GM18517 (cell line): Measurements from ENCODE around the gene HYAL3.

Source experiments
- ATAC-seq: cut with Tn5 transposase; IDR thresholded peaks from one replicate; pipeline ENCODE4 v1.9.1; 2021; ENCODE audit warnings: mild to moderate bottlenecking, moderate library complexity; ENCODE audit not compliant: unreplicated experiment

Gene HYAL3

DNA sequence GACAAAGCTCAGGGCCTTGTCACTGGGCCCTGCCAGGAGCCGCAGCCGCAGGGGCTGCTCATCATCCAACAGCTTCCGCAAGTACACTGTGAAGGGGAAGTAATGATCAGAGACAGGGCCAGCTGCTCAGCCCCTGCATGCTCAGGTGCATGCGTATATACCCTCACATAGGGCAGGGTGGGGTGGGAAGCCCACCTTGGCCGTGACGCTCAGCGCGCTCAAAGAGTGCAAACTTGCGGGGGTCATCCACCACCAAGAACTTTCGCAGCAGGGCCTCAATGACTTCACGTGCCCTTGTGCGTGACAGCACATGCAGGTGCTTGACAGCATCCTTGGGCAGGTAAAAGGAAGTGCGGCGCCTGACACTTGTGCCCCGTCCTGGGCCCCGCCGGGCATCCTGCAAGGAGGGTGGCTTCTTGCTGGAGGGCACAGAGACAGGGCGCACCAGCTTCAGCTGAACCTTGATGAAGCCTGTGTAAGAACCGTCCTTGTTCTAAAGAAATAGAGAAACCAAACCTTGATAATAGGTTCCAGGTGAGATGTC is 32.2 kb upstream of the HYAL3 start:
- no peak for ATAC-seq

DNA sequence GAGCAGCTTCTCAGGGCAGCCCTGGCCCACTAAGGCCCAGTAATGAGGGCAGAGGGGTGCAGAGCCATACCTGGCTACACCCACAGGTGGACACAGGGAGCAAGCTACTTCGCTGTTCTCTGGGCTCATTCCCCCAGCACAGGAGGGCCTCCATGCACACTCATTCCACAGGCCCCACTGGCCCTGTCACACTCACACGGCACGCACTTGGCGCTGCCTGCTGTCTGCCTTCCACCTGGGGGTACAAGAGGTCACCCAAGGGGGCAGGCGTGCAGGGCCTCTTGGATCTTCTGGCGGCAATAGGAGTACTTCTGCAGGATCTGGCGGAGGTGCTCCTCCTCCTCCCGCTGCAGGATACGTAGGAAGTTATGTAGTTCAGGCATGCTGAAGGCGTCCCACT is 31.1 kb upstream of the HYAL3 start:
- ATAC-seq: no peak

DNA sequence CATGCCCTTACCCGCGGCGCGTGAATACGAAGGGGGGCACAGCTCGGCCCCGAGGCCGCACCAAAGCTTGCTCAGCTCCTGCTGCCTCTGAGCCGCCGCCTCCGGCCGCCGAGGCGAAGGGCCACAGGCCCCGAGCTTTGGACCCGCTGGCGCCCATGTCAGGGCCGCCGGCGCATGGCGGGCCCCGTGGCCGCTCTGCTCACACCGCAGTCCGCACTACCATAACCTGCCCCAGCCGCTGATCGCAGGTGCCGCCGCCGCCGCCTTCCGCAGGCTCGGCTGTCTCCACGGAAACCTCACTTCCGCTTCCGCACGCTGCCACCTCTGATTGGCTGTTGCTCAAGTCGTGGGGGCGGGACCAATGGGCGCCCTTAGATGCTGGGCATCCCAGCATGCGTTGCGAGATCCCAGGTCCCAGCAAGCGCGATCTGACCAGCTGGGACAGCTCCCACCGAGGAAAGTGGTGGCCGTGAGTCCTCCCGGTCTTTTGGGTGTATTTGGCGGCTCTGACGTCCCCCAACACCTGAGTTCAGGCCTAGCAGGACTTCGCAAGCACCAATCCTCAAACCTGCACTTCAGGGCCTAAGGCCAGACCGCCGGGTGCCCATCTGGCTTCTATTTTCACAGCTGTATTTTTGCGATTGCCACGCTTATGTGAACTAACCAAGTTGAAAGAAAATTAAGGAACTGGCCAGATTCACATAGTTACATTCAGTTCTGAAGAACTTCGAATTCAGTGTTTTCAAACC is 28.9 kb upstream of the HYAL3 start, which contains the start of gene TUSC2:
TUSC2 (minus strand) TSS at position 281 of the 749 bp plus-strand sequence; CDS start at position 157, 124 bp downstream.
- ATAC-seq: peak; percentile 86

DNA sequence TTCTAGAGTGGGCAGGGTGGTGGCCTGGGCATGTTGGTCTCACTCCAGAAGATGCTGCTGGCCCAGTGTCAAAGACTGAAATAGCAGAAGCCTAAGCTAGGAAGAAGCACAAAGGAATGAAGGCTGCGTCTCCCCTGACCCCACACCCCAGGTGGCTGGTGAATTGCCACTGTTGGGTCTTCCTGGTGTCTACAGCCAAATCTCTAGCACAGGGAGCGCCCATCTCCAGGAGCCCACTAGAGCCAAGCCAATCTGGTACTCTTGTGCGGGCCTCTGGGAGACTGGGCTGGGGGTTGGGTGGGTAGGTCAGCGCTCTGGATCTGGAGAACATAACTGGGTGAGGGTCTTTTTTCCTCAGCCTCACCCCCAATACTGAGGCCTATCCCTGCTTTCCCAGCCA is 27.9 kb upstream of the HYAL3 start:
- ATAC-seq: no peak

DNA sequence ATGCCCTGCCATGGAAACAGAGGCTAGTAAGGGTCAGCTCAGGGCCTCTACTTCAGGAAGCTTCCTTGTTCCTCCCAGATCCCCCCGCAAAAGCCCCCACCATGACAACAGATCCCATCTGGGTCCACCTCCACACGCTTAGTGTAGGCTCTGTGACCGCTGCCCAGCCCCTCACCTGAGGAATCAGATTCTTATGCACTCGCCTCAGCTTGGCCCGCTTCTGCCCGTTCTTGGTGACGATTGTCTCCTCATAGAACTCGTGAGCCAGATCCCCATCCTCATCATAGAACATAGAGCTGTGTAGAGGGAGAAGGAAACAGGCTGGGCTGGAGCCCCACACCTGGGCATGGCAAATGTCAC is 27.0 kb upstream of the HYAL3 start:
- ATAC-seq: no peak

DNA sequence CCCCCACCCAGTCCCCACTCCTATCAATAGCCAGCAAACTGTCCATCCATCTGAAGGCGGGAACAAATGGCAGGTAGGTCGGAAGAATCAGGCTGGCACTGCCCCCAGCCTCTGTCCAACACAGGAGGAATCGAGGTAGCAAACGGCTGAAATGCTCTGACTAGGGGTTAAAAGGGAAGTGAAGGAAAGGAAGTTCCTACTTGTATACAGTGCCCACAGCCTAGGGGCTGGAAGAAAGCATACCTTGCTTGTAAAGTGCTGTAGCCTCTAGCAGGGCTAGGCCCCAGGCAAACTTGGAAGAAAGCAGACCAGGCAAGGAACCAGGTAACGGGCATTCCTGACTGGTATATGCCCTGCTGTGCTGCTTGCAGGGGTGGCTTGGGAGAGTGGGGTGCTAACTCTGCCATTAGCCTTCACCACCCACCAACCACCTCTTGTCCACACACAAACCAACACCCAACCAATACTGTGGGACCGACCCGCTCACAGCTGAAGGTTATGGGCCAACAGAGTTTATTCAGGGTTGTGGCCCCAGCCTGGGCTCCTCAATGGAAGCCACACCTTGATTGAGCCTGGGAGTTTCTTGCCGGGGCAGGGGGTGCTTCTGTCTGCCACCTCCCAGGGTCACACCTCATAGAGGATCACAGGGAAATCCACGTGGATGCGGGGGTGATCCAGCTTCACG is 26.4 kb upstream of the HYAL3 start:
- no peak for ATAC-seq

DNA sequence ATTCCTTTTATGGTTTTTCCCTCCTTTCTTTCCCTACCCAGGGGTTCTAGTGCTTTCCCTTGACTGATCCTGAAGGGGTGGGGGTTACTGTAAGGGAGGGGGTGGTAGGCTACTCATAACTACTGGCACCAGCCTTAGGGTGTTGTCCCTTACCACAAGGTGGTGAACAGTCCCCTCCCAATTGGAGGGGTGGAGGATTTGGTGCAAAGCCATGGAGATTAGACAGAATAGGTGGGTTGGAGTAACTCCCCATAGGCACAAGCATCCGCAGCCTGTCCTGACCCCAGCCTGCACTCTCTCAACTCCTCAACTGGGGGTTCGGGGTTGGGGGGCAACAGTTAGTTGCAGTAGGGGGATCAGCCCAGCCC is 25.9 kb upstream of the HYAL3 start:
- ATAC-seq: no peak

DNA sequence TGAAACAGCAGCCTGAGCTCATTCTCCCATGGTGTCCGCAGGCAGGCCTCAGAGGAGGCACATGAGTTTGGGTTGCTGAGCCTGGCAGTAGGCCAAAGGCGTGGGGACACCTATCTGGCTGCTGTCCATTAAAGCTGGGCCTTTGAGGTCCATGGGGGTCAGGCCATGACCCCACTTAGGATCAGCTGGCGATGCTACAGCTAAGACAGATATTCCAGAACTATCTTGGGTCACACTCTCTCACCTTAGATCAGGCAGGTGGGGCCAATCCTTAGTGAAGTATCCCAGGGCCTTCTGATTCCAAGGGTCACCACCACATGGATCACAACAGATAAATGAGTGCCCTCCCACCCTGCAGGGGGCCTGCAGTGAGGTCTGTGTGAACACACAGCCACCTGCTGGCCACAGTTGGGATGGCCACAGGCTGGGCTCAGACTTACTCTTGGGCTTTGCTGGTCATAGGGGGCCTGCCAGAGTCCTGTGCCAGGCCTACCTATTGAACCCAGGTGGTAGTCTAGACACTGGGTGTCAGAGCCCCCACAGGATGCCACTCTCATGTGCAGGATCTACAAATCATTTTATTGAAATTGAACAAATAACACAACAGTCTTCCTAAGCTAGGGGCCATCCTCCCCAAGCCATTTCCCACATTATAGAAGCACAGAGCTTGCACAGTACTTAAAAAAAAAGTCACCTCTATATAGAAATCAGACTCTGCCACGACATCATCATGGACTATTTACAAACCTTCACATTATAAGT is 25.3 kb upstream of the HYAL3 start:
- ATAC-seq: no peak

DNA sequence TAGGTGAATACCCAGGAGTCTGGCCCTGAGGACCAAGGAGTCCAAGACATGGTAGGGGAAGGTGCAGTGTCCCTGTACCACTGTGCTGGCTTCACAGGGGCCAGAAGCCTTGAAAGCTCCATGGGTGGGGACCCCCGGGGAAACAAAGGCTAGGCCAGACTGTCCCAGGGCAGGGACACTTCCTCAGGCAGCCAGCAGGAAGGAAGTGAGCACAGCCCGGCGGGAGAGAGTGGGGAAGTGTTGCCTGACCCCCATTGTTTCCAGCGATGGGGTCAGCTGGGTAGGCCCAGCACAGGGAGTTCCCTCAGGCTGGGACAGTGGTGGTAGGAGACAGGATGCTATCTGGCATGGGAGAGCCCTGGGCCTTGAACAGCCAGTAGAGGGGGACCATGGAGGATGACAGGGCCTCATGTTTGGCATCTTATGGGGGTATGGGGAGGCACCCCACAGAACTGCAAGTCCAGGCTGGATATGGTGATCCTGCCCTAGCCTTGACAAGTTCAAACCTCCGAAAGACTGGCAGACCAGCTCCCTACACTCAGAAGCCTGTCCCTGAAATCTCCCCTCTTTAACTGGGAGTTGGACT is 24.5 kb upstream of the HYAL3 start:
- no peak for ATAC-seq

DNA sequence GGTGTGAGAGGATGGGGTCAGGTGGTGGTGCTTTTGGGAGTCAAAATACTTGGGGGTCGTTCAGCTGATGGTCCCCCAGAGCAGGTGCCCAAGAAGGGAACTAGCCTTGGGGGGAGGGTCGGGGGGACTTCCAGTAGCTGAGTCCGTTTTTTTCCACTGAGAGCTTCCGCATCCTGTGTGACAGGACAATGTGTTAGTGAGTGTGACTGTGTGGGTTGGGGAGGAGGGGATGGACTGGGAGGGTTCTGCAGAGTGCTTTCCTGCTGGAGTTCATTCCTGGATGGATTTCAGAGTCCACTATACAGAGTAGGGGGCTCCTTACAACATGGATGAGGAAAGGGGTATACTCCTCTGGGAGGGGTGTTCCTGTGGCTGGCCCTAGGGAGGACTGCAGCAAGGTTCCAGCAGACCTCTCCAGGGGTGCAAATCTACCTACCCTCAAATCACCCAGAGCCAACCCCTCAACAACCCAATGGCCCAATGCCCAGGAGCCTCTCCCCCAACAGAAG is 23.9 kb upstream of the HYAL3 start:
- ATAC-seq: no peak

DNA sequence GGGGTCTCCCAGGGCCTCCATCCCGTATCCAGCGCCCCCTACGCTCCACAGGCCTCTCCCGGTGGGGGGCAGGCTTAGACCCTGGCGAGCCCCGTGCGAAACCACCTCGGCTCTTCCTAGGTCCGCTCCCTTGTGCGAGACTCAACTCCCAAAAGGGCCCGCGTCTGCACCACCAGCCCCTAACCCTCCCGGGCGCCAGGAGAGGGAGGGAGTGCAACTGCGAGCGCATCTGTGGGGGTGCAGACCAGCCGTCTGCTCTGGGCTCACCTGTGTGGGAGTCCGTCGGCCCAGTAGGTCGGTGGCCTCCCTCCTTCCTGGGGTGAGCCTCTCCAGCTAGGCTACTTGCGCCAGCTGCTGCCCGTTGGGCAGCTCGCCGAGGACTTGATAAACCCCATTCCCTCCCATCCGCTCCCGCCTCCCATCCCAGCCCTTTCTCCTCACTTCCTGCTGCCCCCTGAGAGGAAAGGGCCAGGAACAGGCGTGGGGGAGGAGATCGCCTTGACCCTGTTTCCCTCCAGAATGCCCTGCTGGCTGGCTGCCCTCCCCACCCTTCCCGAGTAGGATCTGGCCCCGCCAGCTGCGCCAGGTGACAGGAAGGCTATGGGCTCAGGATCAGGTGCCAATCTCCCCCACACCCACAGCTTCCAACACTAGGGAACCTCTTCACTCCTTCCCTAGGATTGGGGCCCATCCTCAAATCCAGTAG is 23.3 kb upstream of the HYAL3 start, which contains the start of gene HYAL2:
HYAL2 (minus strand) TSS at position 360 of the 706 bp plus-strand sequence. CDS start 2,256 bp downstream, outside the sequence.
- no peak for ATAC-seq

DNA sequence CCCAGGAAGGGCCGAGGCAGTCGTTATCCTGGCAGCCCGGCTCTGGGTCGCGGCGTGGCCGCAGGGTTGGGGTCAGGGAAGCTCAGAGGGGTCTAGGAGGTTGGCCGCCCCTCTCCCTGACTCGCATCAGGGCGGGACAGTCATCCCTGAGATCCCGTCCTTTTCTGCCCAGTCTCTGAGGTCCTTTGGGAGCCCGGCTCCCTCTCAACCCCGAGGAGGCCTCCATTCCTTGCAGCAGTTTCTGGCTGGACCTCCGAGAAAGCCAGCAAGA is 22.8 kb upstream of the HYAL3 start:
- ATAC-seq: no peak

DNA sequence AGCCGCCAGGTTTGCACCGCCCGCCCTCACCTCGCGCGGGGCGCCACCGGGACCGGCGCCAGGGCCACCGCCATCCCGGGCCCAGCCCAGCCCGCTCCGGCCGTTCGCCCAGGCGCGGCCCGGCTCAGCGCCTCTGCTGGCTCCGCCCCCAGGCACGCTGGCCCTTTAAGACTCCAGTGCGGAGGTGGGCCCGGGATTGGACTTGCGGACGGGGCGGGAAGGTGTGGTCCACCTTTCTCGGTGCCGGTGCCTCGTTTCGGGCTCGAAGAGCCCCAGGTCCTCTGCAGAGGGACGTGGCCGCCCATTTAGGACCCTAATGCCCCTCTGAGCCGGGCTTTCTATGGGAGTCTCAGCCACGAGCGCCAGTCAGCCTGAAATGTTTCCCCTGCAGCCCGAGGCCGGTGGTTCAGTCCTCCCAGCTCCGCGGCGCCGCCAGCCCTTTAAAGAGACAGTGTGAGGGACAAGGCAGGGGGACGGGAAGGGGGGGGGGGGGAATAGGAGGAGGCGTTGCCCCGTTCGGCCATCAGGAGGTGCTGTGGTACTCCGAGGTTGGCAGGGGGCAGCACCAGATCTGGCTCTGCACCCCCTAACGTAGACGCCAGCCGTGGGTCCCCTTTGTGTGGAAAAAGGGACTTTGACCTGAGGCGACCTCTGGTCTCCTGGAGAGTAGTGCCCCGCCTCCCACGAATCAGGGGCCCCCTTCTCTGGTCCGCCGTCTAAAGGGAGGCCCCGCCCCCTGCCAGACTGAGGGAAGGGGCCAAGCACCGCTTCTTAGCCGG is 22.3 kb upstream of the HYAL3 start:
- peak; percentile 65 for ATAC-seq

DNA sequence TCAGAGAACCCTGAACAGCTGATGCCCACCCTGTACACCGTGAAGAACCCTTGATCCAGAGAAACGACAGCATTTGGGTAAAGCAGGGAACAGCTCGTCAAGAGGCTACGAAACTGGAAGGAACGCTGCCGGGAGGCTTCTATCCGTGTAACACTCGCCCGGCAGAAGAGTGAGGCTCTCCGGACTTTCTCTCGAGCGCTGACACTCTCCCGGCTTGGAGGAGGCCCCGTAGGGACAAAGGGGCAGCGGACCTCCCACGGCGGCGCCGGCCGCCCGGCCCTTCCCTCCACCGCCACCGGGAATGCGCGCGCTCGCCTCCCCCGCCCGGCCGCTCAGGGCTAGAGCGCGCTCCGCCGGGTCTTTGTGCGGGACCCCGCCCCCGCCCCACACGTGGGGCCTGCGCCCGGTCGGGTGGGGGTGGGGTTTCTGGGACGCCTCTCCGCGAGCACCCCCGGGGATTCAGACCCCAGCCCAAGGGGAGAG is 21.7 kb upstream of the HYAL3 start:
- ATAC-seq: peak; percentile 48

DNA sequence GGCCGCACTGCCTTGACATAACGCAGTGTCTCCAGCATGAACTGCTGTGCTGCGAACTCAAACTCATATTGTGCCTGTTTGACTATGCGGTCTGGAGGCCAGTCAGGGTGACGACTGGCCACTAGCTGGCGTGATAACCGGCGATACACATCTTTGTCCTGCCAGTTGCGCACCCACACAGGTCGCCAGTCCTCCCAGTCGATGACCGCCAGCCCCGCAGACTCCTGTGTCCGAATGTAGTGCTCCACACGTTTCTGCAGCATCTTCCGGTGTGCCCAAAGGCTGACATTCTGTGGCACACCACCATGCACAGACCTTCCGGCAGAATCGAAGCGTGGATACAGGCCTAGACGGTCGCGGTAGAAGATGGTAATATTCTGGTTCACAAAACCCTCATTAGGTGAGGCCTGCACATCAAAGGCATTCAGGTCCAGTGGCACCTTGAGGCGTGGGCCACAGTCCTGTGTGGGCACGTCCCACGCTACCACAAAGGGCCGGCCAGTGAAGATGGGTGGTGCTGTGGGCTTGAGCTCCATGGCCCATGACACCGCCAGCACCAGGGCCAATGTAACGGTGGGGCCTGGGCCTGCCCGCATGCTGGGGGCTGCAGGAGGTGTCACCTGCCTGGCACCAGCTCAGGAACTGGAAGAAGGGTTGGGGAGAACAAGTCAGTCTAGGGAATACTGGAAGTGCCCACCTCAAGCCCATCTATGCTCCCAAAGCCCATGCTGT is 20.9 kb upstream of the HYAL3 start:
- no peak for ATAC-seq

DNA sequence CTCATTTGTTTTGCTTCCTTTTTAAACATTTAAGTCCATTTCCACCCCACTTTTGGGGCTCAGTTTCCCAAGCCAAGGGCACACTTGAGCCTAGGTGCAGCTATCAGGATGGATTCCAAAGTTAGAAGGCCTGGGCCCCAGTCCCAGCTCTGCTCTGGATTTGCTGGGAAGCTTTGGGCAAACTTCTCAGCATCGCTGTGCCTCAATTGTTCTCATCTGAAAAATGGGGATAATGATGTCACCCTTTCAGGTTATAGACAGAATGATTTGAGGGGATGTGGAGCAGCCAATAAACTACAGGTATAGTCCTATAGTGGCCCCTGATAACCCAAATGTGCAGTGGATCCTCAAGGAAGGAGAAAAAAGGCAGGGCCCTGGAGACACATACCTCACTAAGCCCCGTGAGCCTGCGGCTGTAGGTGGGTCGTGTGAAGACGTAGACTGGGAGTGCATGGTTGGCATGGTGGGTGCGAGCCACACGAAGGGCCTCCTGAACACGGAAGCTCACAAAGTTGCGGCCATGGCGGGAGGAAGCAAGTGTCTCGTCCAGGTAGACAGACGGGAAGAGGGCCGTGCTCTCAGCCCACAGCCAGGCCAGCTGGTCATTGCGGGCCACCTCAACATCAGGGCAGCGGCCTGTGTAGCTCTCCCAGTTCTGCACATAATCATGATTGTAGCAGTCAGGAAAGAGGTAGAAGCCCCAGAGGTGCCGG is 20.1 kb upstream of the HYAL3 start:
- no peak for ATAC-seq

DNA sequence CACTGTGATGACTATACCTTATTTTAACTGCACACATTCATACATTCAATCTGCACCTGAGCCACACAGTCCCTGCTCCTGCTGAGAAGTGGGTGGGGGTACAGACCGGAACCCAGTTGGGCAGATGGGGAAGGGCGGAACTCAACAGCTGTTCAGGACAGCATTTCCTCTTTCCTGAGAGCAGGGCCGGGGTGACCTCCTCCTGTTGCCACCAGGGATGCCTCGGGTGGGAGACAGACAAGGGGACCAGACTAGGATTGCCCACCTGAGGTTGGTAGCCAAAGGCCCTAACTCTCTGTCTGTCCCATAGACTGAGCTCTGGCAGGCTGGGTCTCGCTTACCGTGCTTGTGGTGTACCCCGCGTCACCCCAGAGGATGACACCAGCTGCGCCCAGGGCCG is 19.4 kb upstream of the HYAL3 start:
- no peak for ATAC-seq

DNA sequence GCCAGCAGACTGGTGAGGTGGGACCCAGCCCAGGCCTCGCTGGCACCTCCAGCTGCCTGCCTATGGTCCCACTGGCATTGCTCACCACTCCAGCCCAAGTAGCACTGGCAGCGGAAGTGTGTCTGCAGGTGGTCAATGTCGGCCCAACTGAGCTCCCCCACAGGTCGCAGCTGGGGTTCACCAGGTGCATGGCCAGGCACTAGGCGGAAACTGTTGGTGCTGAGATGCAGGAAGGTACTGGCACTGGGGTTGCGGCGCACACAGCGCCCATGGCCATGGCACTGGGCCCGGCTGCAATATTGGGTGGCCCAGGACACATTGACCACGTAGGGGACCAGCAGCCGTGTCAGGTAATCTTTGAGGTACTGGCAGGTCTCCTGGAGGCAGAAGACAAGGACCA is 19.0 kb upstream of the HYAL3 start:
- no peak for ATAC-seq
